Testis (tissue), 2 donors: ENCODE measurements around the gene ELK3.

ENCODE experiments used
- CTCF ChIP-seq, 3 experiments: fragments of 450-650 bp in 2 of 3; fragments of 200-600 bp in 1 of 3; sonication (generic) in 1 of 3; IDR thresholded peaks; one replicate each; pipeline ENCODE4 v1.5.1; 2016 to 2019; ENCODE audit warnings: antibody characterized with exemption in 3 of 3, mild to moderate bottlenecking in 2 of 3, moderate library complexity in 1 of 3
- POLR2A ChIP-seq: fragments of 450-650 bp; IDR thresholded peaks from one replicate; pipeline ENCODE4 v1.6.1; 2017; ENCODE audit warnings: antibody characterized with exemption, mild to moderate bottlenecking, moderate library complexity

- no peak for TF ChIP-seq CTCF (IDR thresholded peaks at IDR 0.05)
- no peak for TF ChIP-seq POLR2A
These were observed 39.0 kb downstream of the ELK3 start for GRCh38 chr12:96233168-96233567.
